CD14-positive monocyte (primary cell): ENCODE data around the gene TIMELESS. TPM values are rescaled to one million over a fixed set of nuclear protein-coding genes. Genes with fewer than 3 reads are reported as not detected.
A peak's percentile ranks its signal among the peaks of the same experiment; 100 is the strongest.

Experiments used
- DNase-seq, 3 donors: peaks; one replicate each; pipeline ENCODE4 v3.0.0-alpha.2; 2011 to 2022
- H2AFZ ChIP-seq: 2 replicates; pipeline ENCODE4 v1.6.0; 2012; ENCODE audit warnings: mild to moderate bottlenecking, low read depth, low read length, inconsistent platforms; ENCODE audit not compliant: insufficient read depth, poor library complexity, severe bottlenecking
- H3K27ac ChIP-seq, 2 donors: 1 replicate in 1 of 2; 2 replicates in 1 of 2; pipeline ENCODE4 v1.5.1; 2012 to 2013; ENCODE audit warnings: low read length in 2 of 2, control low read depth in 1 of 2, inconsistent platforms in 1 of 2, low read depth in 1 of 2, mild to moderate bottlenecking in 1 of 2
- H3K27me3 ChIP-seq, 2 donors: one replicate each; pipeline versions ENCODE4 v1.6.0 to v1.6.1; 2011 to 2013; ENCODE audit warnings: low read length in 2 of 2; ENCODE audit not compliant: control insufficient read depth in 2 of 2, insufficient read depth in 2 of 2
- H3K36me3 ChIP-seq, 2 donors: replicated peaks in 1 of 2; 1 replicate in 1 of 2; 2 replicates in 1 of 2; pipeline versions ENCODE4 v1.5.1 to v1.6.1; 2012 to 2013; ENCODE audit warnings: low read length in 2 of 2, control low read depth in 1 of 2, inconsistent platforms in 1 of 2, mild to moderate bottlenecking in 1 of 2; ENCODE audit not compliant: insufficient read depth in 2 of 2, control insufficient read depth in 1 of 2
- H3K4me1 ChIP-seq, 2 donors: 1 replicate in 1 of 2; 2 replicates in 1 of 2; pipeline versions ENCODE4 v1.5.1 to v1.6.1; 2012 to 2013; ENCODE audit warnings: low read length in 2 of 2, control low read depth in 1 of 2, inconsistent platforms in 1 of 2, mild to moderate bottlenecking in 1 of 2, moderate library complexity in 1 of 2; ENCODE audit not compliant: insufficient read depth in 2 of 2, control insufficient read depth in 1 of 2
- H3K4me2 ChIP-seq: replicated peaks from 2 replicates; pipeline ENCODE3; 2012; ENCODE audit warnings: low read length, moderate library complexity, mild to moderate bottlenecking; ENCODE audit not compliant: poor library complexity, severe bottlenecking; ENCODE audit errors: extremely low read depth
- H3K4me3 ChIP-seq, 3 experiments: fragments of 200-600 bp in 1 of 3; sonication (generic) in 1 of 3; replicated peaks in 1 of 3; 1 replicate in 2 of 3; 2 replicates in 1 of 3; pipeline ENCODE4 v1.5.1; 2011 to 2013; ENCODE audit warnings: low read length in 3 of 3, mild to moderate bottlenecking in 3 of 3, control low read depth in 2 of 3, low read depth in 2 of 3, inconsistent platforms in 1 of 3, moderate library complexity in 1 of 3
- H3K79me2 ChIP-seq: 2 replicates; pipeline ENCODE4 v1.6.0; 2012; ENCODE audit warnings: mild to moderate bottlenecking, control low read depth, inconsistent platforms, low read length, moderate library complexity; ENCODE audit not compliant: insufficient read depth
- H3K9ac ChIP-seq: 2 replicates; pipeline ENCODE4 v1.6.0; 2017; ENCODE audit warnings: low read length, mild to moderate bottlenecking; ENCODE audit not compliant: insufficient read depth, poor library complexity, severe bottlenecking
- H3K9me3 ChIP-seq, 2 donors: replicated peaks in 1 of 2; 1 replicate in 1 of 2; 2 replicates in 1 of 2; pipeline versions ENCODE4 v1.5.1 to v1.6.1; 2012 to 2013; ENCODE audit warnings: low read length in 2 of 2, control low read depth in 1 of 2; ENCODE audit not compliant: control insufficient read depth in 1 of 2, insufficient read depth in 1 of 2
- H4K20me1 ChIP-seq: 2 replicates; pipeline ENCODE4 v1.6.0; 2012; ENCODE audit warnings: mild to moderate bottlenecking, low read length, control low read depth, moderate library complexity; ENCODE audit not compliant: insufficient read depth
- H3K27ac Mint-ChIP-seq, 7 donors: one replicate each; pipeline ENCODE4 v1.8.0; 2020; ENCODE audit warnings: mild to moderate bottlenecking in 7 of 7, mixed read lengths in 7 of 7, moderate library complexity in 6 of 7, inconsistent platforms in 2 of 7
- H3K27me3 Mint-ChIP-seq, 3 donors: one replicate each; pipeline ENCODE4 v1.8.0; 2021 to 2022; ENCODE audit warnings: low read depth in 3 of 3, mild to moderate bottlenecking in 3 of 3, mixed read lengths in 3 of 3, moderate library complexity in 3 of 3, inconsistent platforms in 1 of 3
- H3K36me3 Mint-ChIP-seq, 2 donors: one replicate each; pipeline ENCODE4 v1.8.0; 2020; ENCODE audit warnings: mixed read lengths in 2 of 2, inconsistent platforms in 1 of 2, mild to moderate bottlenecking in 1 of 2
- H3K4me1 Mint-ChIP-seq: one replicate; pipeline ENCODE4 v1.8.0; 2020; ENCODE audit warnings: mild to moderate bottlenecking, mixed read lengths
- H3K4me3 Mint-ChIP-seq, 2 donors: one replicate each; pipeline ENCODE4 v1.8.0; 2020; ENCODE audit warnings: mild to moderate bottlenecking in 2 of 2, mixed read lengths in 2 of 2, moderate library complexity in 1 of 2
- H3K9me3 Mint-ChIP-seq, 7 donors: one replicate each; pipeline ENCODE4 v1.8.0; 2020 to 2022; ENCODE audit warnings: mixed read lengths in 7 of 7, mild to moderate bottlenecking in 6 of 7, moderate library complexity in 6 of 7, inconsistent platforms in 2 of 7
- WGBS: methylation state at CpG from one replicate; pipeline ENCODE4 v1.1.5; 2013; ENCODE audit warnings: missing lambda C conversion rate; ENCODE audit not compliant: insufficient coverage; 5-methylcytosine and 5-hydroxymethylcytosine counted together
- intact Hi-C, 2 donors: fragments of 100-400 bp; cut with micrococcal nuclease; formaldehyde crosslinking; loops; one replicate each; pipeline versions ENCODE4 v1.15.0 to v1.15.1; 2023
- polyA plus RNA-seq, 3 donors: library from polyadenylated mRNA; depleted of rRNA in 1 of 3; unstranded in 2 of 3; stranded (reverse) in 1 of 3; fragments of 300-500 nt in 2 of 3; fragments of >200 nt in 1 of 3; fragmentation: Illumina TruSeq in 2 of 3; gene quantifications; 1 replicate in 2 of 3; 2 replicates in 1 of 3; pipeline ENCODE4 v1.2.3, GENCODE V29; 2012 to 2021
- TF ChIP-seq, protein P1 (sequence below): fragments of 200-600 bp; IDR thresholded peaks from one replicate; pipeline ENCODE4 v1.8.0; 2022; ENCODE audit warnings: antibody characterized with exemption, mild to moderate bottlenecking

TIMELESS gene
- polyA plus RNA-seq, 3 donors: 1.5 to 2.3 (median 1.5) TPM

DNA sequence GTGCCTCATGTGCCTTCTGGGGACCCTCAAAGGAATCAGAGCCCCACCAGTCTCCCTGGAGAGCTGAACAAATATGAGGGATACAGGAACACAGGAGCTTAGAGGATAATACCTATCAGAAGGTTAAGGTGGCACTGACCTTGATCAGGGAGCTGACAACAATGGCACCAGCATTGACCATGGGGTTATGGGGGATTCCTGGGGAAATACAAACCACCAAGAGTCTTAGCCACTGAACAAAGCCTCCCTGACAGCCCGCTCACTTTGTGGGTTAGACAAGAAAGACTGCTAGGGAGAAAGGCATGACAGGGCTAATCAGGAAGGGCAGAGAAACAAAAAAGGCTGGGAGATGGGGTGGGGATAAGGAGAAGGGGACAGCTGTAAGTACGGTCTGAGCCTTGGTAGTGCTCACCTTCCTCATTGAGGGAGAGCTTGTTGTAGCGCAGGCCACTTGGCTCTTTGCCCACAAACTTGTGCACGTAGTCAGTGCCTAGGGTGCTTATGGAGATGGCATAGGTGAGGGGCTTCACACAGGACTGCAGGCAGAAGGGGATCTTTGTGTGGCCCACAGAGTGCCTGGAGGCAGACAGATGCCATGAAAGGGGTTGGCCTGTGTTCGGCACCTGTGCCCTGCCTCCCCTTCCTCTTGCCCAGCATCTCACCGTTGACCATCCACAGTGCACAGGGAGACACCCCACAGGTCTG is 28.4 kb upstream of the TIMELESS start:
- H3K4me2 ChIP-seq: no peak overlapping the region
- no peak overlapping the region for H3K9ac ChIP-seq
- TF ChIP-seq, protein P1, sequence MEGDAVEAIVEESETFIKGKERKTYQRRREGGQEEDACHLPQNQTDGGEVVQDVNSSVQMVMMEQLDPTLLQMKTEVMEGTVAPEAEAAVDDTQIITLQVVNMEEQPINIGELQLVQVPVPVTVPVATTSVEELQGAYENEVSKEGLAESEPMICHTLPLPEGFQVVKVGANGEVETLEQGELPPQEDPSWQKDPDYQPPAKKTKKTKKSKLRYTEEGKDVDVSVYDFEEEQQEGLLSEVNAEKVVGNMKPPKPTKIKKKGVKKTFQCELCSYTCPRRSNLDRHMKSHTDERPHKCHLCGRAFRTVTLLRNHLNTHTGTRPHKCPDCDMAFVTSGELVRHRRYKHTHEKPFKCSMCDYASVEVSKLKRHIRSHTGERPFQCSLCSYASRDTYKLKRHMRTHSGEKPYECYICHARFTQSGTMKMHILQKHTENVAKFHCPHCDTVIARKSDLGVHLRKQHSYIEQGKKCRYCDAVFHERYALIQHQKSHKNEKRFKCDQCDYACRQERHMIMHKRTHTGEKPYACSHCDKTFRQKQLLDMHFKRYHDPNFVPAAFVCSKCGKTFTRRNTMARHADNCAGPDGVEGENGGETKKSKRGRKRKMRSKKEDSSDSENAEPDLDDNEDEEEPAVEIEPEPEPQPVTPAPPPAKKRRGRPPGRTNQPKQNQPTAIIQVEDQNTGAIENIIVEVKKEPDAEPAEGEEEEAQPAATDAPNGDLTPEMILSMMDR: no peak
- H3K4me1 ChIP-seq: no peaks in the 10 kb centered on the region
- H4K20me1 ChIP-seq: no peaks in the 10 kb centered on the region
- 90% methylated on average over 3 of the region's 6 CpGs for WGBS
- H3K4me3 Mint-ChIP-seq: no peak overlapping the region
- no peak overlapping the region for H2AFZ ChIP-seq
- DNase-seq: no peak
- H3K4me3 ChIP-seq: no peak overlapping the region
- no peak overlapping the region for H3K27ac ChIP-seq
- peaks cover 0 to 2% (median 0%) of the 10 kb centered on the region in 7 donors for H3K9me3 Mint-ChIP-seq
- H3K4me1 Mint-ChIP-seq: peaks cover 7% of the 10 kb centered on the region
- H3K36me3 ChIP-seq: no peaks in the 10 kb centered on the region
- peaks cover 0 to 1% (median 1%) of the 10 kb centered on the region in 3 donors for H3K27me3 Mint-ChIP-seq
- H3K36me3 Mint-ChIP-seq: peaks cover 4 to 17% of the 10 kb centered on the region in 2 donors
- no peaks in the 10 kb centered on the region for H3K27me3 ChIP-seq
- peak overlapping the region in 1 of 7 donors; percentile 58 for H3K27ac Mint-ChIP-seq
- no peaks in the 10 kb centered on the region for H3K9me3 ChIP-seq
- intact Hi-C loops: no loop called here
- no peaks in the 10 kb centered on the region for H3K79me2 ChIP-seq

DNA sequence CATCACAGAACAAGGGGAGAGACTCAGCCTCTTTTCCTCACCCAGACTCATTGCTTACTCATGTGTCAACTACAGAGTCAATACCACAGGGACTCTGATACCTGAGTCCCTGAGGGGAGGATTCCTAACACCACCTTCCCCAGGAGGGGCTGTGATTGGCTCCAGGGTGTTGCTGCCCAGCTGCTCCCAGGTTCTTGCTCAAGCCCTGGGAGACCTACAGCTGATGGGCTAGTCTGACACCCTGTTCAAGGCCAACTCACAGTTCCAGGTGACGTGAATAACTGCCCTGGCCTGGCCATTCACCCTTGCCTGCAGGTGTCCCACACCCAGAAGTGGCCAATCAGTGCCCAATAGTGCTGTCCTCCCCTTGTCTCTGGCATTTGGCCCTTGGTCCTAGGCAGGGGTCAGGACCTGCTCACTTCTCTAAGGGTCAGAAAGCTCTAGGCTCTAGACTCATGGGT is 27.8 kb upstream of the TIMELESS start:
- Mint-ChIP-seq H3K27me3 (peaks cover 0 to 1% (median 1%) of the 10 kb centered on the region in 3 donors), H3K4me3 (no peak overlapping the region), H3K27ac (peak overlapping the region in 1 of 7 donors; percentile 58), H3K4me1 (peaks cover 7% of the 10 kb centered on the region), H3K9me3 (peaks cover 0 to 2% (median 0%) of the 10 kb centered on the region in 7 donors), H3K36me3 (peaks cover 4 to 18% of the 10 kb centered on the region in 2 donors)
- TF ChIP-seq, protein P1: no peak
- 100% methylated on average over 1 of the region's 1 CpG for WGBS
- Histone ChIP-seq H3K9ac (no peak overlapping the region), H3K27me3 (no peaks in the 10 kb centered on the region), H3K4me2 (no peak overlapping the region), H4K20me1 (no peaks in the 10 kb centered on the region), H3K4me1 (no peaks in the 10 kb centered on the region), H3K9me3 (no peaks in the 10 kb centered on the region), H2AFZ (no peak overlapping the region), H3K79me2 (no peaks in the 10 kb centered on the region), H3K36me3 (no peaks in the 10 kb centered on the region), H3K27ac (no peak overlapping the region), H3K4me3 (no peak overlapping the region)
- DNase-seq: no peak
- intact Hi-C loops: no loop called here
